B cell (primary cell): ENCODE measurements around the gene PRPF4.

ENCODE experiments used
- CTCF ChIP-seq: fragments of 200-600 bp; IDR thresholded peaks from one replicate; pipeline ENCODE4 v1.8.0; 2022; ENCODE audit warnings: antibody characterized with exemption, mild to moderate bottlenecking
- EZH2 ChIP-seq: IDR thresholded peaks from 2 replicates; pipeline ENCODE4 v1.6.1; 2012; ENCODE audit warnings: borderline replicate concordance, low read depth, mild to moderate bottlenecking, moderate library complexity, low read length; ENCODE audit not compliant: insufficient read depth, poor library complexity, severe bottlenecking

DNA sequence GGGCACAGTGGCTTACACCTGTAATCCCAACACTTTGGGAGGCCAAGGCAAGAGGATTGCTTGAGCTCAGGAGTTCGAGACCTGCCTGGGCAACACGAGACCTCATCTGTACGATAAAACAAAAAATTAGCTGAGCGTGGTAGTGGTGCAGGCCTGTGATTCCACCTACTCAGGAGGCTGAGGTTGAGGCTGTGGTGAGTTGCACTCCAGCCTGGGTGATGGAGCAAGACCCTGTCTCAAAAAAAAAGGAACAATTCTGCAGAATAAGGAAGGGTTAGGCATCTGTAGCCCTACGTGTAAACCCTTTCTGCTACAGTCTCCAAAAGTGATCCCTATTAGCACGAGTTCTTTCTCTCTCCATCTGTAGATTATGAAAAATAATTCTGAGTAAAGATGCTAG is 20.0 kb upstream of the PRPF4 start:
- TF ChIP-seq CTCF (no peak), EZH2 (no peak)
